ENCODE results near the gene SMAD4.

DNA sequence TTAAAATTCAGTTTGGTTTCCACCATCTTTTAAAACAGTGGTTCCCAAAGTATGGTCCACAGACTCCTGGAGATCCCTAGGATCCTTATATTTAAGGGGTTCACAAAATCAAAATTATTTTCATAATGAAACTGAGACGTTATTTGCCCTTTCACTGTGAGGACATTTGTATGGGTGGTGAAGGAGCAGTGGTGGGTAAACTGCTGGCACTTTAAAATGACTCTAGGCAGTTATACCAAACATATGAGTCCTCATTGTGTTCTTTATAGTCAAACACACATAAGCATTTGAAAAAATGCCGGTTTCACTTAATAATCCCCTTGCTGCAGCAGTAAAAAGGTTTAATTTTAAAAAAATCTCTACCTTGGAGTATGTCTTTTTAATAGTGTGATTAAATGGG lies 7.2 kb downstream of the SMAD4 start:
- TF ChIP-seq, protein P1, sequence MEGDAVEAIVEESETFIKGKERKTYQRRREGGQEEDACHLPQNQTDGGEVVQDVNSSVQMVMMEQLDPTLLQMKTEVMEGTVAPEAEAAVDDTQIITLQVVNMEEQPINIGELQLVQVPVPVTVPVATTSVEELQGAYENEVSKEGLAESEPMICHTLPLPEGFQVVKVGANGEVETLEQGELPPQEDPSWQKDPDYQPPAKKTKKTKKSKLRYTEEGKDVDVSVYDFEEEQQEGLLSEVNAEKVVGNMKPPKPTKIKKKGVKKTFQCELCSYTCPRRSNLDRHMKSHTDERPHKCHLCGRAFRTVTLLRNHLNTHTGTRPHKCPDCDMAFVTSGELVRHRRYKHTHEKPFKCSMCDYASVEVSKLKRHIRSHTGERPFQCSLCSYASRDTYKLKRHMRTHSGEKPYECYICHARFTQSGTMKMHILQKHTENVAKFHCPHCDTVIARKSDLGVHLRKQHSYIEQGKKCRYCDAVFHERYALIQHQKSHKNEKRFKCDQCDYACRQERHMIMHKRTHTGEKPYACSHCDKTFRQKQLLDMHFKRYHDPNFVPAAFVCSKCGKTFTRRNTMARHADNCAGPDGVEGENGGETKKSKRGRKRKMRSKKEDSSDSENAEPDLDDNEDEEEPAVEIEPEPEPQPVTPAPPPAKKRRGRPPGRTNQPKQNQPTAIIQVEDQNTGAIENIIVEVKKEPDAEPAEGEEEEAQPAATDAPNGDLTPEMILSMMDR (IDR thresholded peaks at IDR 0.05) = no peak
- no peak for TF ChIP-seq POLR2A (IDR thresholded peaks at IDR 0.05)
- no peak for TF ChIP-seq EP300 (IDR thresholded peaks at IDR 0.05)
- TF ChIP-seq POLR2AphosphoS5 (IDR thresholded peaks at IDR 0.05) = no peak
